HG03565 (cell line): ENCODE data around the gene MAML3.
A peak's percentile ranks its signal among the peaks of the same experiment; 100 is the strongest.

Source experiments
- ATAC-seq: cut with Tn5 transposase; IDR thresholded peaks from one replicate; pipeline ENCODE4 v1.9.1; 2021; ENCODE audit warnings: mild to moderate bottlenecking, moderate library complexity; ENCODE audit not compliant: unreplicated experiment

The MAML3 gene

DNA sequence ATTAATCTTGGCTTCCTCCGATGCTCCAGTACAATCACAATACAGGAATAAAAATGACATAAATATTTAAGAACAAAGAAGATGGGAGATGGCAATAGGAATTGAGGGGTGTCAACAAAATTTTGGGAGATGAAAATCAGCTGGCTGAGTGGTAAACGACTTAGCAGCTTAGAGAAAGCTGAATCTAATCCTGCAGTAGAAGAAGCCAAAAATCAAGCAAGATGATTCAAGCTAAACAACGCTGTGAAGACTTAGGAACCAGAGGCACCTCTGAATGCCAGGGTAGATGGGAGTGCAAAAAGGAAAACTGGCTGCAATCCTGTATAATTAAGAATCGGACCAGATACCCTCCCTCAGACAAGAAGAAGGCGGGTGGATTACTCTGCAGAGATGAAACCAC is 273.1 kb downstream of the MAML3 start:
- ATAC-seq: no peak

DNA sequence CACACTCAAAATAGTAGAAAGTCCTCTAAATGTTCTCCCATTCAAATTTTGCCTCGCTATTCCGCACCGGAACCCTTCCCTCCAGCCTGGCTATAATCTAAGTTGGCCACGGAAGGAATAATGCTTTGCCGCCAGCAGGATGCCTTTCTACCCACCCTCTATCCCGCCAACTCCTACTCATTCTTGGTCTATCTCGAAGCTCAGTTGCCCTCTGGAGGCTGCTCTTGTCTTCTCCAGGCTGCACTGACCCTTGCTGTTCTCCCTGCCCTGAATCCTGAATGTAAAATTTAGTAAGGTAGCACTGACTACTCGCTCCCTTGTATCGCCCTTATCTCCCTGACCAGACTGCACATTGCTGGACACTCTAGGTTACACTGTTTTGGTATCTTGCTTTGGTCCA is 275.9 kb downstream of the MAML3 start:
- no peak for ATAC-seq

GRCh38 chr4:139876337-139876941 is 277.5 kb downstream of the MAML3 start:
- no peak for ATAC-seq

- no peak for ATAC-seq
These were observed 278.6 kb downstream of the MAML3 start for GRCh38 chr4:139875411-139875825.

- no peak for ATAC-seq
These were observed 280.7 kb downstream of the MAML3 start for GRCh38 chr4:139873111-139873860.

GRCh38 chr4:139872274-139872673 is 281.7 kb downstream of the MAML3 start:
- ATAC-seq: no peak

GRCh38 chr4:139869810-139870209 is 284.2 kb downstream of the MAML3 start:
- no peak for ATAC-seq

DNA sequence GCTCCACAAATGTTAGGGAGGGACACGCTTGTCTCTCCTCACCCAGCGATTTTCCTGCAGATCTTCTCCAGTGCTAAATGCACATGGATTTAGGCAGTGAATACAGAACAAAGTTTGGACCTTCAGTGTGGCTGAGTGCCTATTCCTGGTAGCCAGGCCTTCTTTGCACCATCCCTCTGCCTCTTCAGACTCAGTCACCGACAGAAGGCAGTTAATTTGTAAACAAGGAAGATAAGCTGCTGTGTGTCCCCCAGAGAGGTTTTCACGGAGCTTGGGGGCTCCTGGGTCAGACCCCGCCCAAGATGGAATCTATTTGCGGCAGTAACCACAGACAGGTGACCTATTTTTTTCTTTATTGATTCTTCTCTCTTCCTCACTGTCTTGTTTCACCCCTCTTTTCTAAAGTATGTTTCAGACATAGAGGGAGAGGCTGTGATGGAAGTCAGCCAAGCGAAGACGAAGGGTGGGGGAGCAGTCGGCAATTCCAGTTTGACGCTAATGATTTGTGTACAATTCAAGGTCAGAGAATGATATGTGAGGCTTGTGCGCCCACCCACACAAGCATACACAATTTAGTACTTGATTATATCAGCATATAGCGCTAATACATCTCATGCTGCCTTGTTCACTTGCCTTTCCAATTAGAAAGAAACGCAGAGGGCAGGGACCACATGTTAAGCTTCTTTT is 287.6 kb downstream of the MAML3 start:
- no peak for ATAC-seq

DNA sequence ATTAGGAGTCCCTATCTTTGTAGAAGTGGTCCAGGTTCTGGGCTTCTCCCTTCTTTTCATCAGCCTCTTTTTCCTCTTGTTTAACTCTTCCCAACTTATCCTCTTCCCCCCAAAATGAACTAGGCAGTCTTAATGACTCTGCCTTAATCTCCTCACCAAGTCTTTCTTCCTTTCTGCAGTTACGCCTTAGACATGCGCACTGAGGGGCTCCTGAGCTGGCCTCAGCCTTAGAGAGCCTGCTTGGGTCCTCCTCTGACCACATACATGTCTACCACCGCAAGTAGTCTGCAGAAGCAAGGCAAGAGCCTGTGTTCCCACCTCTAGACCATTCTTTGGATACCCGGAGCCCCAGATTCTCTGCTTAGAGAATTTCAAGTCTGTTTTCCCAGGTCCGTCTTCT is 288.4 kb downstream of the MAML3 start:
- no peak for ATAC-seq

- no peak for ATAC-seq
These were observed 290.5 kb downstream of the MAML3 start for GRCh38 chr4:139863531-139863930.

GRCh38 chr4:139861471-139861870 is 292.5 kb downstream of the MAML3 start:
- ATAC-seq: no peak

DNA sequence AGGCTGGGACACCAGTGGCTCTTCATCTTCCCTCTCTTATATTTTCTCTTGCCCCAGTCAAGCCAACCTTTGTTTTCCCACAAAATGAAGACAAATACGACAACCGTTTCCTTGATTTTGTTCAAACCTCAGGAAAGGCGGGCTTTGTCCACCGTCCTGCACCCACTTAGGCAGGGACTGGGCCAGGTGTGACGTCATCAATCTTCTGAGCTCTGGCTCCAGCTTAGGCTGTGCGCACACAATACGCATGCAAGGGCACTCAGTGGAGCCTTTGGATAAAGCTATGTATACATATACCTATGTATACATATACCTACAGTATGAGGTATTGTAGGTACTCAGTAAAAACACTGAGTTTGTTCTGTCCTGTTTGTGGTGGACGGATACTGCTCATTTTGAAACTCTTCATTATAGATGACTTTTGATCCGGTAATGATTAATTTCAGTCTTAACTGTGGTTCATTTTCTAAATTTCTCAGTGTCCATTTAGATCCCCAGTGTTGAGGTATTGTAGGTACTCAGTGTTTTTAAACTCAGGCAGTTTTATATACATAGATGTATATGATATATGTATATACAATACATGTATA is 293.5 kb downstream of the MAML3 start:
- no peak for ATAC-seq

DNA sequence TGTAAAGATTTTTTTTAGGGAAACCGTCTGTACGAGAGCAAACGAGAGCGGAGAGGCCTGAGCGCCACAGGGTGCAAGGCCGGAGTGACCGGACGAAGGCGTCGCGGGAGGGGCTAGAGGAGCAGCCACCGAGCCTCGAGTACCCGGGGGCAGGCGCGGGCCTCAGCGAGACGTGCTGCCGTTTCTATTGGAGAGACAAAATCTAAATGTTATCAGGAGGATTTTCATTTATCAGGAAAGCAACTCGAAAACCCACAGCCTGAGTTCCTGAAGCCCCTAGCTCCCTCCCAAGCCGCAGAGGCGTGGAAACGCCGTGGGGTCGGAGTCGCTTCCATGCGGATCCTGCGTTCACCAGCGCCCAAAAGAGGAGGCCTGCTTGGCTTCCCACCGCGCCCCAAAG is 294.1 kb downstream of the MAML3 start:
- ATAC-seq: no peak

DNA sequence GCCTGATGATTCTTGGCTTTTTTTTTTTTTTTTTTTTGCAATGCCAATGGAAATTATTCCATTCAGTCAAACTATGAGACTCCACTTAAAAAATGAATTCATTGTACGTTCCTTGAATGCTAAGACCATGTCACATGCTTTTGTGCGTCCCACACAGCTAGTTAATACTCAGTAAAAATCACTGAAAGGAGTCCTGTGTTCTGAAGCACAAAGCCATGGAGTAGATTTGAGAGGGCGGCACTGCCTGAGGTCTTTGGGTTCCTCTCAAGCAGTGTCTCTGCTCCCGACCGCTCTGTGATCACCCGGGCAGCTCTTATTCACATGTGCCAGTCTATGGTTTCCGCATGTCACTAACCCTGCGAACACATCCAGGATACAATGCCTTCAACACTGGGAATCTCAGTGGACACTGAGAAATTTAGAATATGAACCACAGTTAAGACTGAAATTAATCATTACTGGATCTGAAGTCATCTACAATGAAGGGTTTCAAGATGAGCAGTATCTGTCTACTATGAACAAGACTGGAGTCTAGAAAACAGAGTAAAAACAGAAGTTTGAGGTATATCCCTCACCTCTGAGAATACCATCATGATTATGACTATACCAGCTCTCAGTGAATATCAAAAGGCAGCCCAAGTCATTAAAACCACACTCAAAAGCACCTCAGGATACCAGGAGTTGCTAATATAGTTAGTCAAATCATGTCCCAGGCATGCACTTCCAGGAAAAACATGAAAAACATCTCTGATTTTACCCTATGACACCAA is 295.4 kb downstream of the MAML3 start:
- peak; percentile 97 for ATAC-seq

GRCh38 chr4:139857977-139858376 is 296.0 kb downstream of the MAML3 start:
- no peak for ATAC-seq

DNA sequence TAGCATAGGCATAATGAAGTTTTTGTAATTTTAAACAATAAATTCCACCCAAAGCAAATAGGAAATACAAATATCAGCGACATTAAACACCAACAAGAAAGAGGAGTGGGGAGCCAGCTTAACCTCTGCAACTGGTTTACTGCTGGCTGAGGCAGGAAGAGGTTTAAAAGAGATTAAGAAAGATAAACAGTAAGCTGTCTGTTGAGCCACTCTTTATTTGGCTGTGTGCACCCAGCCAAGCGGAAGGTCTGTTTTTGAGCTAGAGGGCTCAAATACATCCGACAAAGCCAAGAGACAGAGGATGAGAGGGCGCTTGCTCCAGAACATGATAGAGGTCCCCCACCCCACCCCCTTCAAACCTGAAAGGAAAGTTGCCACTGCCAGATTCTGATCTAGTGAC is 297.0 kb downstream of the MAML3 start:
- ATAC-seq: no peak

DNA sequence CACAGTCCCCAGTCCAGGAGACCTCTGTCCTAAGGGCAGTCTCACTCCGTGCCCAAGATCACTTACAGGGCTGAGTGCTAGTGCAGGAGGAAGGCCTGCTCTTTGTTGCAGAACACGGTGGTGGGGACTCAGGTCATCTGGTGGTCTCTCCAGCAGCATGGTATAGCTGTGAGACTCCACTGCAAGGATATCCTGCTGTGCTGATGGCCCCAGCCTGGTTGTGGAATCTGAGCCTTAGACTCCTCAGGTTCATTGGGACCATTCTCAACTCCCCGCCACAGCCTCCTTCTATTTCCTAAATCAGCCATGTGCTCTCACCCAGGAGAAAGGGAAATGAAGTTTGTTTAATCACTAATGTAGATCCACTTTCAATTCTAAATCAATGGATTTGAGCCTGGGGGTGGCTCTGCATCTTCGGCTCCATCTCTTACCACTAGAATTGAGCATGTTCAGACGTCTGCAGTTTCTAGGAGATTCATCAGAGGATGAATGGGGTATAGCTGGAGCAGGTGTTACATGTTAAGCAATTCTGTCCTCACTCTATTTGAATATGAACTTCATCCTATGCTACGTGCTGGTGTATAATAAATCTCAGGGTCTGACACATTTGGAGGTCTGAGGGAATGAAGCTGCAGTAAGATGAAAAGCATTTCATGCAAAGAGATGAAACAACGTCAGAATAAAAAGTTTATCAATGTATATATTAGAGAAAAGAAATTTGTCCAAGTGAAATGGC is 299.1 kb downstream of the MAML3 start:
- no peak for ATAC-seq

DNA sequence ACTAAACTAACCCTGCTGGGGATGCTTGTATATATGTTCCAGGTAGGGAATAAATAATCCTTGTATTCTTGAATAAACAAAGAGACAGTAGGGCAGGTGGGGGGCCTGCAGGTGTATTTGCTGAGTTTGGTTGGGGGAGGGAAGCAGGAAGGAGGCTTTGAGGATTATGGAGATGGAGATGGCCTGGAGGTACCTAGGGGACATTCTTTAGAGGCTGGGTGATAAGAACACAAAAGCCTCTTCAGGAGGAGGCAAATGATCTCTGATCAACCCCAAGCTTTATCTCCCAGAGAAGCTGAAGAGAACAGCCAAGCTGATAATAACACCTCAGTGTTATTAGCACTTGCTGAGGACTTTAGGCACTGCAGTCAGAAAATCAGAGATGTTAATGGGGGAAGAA is 300.7 kb downstream of the MAML3 start:
- ATAC-seq: no peak

GRCh38 chr4:139852612-139853269 is 301.2 kb downstream of the MAML3 start:
- ATAC-seq: no peak

DNA sequence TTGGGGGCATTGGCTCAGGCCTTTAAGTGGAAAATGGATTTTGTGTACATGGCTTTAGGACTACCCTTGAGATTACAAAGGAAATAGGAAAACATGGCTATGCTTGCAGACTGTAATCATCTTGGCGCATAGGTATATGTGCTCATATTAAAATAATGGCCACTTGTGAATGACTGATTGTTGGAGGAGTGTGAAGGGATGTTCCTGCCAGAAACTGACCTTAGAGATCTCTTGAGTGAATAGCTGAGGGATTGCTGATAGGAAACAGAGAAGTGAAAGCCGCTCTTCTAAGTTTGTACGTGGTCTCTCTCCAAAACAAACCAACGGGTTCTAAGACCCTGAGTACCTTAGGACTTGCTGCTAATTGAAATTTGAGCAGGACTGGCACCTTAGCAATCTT is 302.3 kb downstream of the MAML3 start:
- ATAC-seq: no peak
